ENCODE results near the gene THAP7.

THAP7 gene

DNA sequence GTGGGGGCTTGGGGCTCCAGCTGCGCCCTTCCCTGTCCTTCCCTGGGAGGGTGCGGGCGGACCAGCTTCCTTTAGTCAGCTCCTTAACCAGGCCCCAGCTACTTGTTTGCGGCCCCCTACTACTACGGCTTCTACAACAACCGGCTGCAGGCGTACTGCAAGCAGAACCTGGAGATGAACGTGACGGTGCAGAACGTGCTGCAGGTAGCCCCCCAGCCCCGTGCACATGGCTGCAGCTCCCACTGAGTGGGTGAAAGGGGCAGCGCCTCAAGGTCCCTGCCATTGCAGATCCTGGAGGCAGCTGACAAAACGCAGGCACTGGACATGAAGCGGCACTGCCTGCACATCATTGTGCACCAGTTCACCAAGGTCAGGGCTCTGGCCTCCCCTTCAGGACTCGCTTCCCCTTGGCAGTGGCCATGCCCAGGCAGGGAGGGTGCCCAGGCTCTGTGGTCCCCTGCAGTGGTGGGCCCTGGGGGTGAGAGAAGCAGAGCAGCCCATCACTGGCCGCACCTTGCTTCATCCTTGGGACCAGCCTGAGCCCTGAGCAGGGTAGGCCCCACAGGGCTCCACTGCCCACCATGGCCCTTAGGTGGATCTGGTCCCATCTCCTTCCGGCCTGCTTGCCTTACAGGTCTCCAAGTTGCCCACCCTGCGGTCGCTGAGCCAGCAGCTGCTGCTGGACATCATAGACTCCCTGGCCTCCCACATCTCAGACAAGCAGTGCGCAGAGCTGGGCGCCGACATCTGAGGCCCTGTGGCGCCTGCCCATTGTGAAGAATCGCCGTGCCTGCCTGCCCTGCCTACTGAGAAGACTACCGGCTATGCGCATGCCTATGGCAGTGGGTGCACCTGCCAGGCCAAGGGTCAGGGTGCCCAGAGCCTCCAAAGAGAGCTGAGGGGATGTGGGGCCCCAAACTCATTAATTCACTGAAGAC lies 5.1 kb downstream of the THAP7 start:
- no peaks in the 10 kb centered on the region for H3K9me3 ChIP-seq (ENCODE audit: control insufficient read depth, low read length)
- H3K4me3 ChIP-seq (ENCODE audit: extremely low read depth, insufficient read depth, low read length, poor library complexity, severe bottlenecking): no peak overlapping the region
- peaks cover 53% of the 10 kb centered on the region for H3K36me3 ChIP-seq (ENCODE audit: control insufficient read depth, insufficient read depth, low read length)
- WGBS, 2 experiments (ENCODE audit: insufficient coverage in 2 of 2): 96 to 97% methylated on average over 25 to 27 of the region's 27 CpGs
- H3K4me1 ChIP-seq (ENCODE audit: control insufficient read depth, insufficient read depth, low read length, poor library complexity, severe bottlenecking): peaks cover 8% of the 10 kb centered on the region
- H3K27ac ChIP-seq (ENCODE audit: low read depth, low read length, severe bottlenecking): no peak overlapping the region

GRCh38 chr22:20996031-20996410 lies 5.9 kb downstream of the THAP7 start:
- H3K36me3 ChIP-seq (ENCODE audit: control insufficient read depth, insufficient read depth, low read length): peaks cover 61% of the 10 kb centered on the region
- H3K9me3 ChIP-seq (ENCODE audit: control insufficient read depth, low read length): no peaks in the 10 kb centered on the region
- WGBS, 2 experiments (ENCODE audit: insufficient coverage in 2 of 2): 98% methylated on average over 9 of the region's 10 CpGs
- no peak overlapping the region for H3K4me3 ChIP-seq (ENCODE audit: extremely low read depth, insufficient read depth, low read length, poor library complexity, severe bottlenecking)
- H3K27ac ChIP-seq (ENCODE audit: low read depth, low read length, severe bottlenecking): no peak overlapping the region
- peaks cover 8% of the 10 kb centered on the region for H3K4me1 ChIP-seq (ENCODE audit: control insufficient read depth, insufficient read depth, low read length, poor library complexity, severe bottlenecking)

GRCh38 chr22:20995329-20996030 lies 6.4 kb downstream of the THAP7 start:
- no peak overlapping the region for H3K4me3 ChIP-seq (ENCODE audit: extremely low read depth, insufficient read depth, low read length, poor library complexity, severe bottlenecking)
- H3K4me1 ChIP-seq (ENCODE audit: control insufficient read depth, insufficient read depth, low read length, poor library complexity, severe bottlenecking): peaks cover 5% of the 10 kb centered on the region
- no peaks in the 10 kb centered on the region for H3K9me3 ChIP-seq (ENCODE audit: control insufficient read depth, low read length)
- WGBS, 2 experiments (ENCODE audit: insufficient coverage in 2 of 2): 94 to 95% methylated on average over 18 to 23 of the region's 23 CpGs
- no peak overlapping the region for H3K27ac ChIP-seq (ENCODE audit: low read depth, low read length, severe bottlenecking)
- peaks cover 65% of the 10 kb centered on the region for H3K36me3 ChIP-seq (ENCODE audit: control insufficient read depth, insufficient read depth, low read length)

DNA sequence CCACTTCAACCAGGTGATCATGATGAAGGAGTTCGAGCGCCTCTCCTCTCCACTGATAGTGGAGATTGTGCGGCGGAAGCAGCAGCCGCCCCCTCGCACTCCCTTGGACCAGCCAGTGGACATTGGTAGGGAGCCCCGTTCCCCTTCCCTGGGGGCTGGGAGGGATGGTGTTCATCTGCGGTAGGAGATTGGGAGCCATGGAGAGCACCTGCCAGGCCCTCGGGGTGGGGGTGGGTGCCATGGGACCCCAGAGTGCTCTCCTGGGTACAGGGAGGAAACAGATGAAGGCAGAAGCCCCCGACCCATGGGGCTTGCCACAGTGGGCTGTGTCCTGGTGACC lies 7.0 kb downstream of the THAP7 start:
- Histone ChIP-seq H3K27ac (ENCODE audit: low read depth, low read length, severe bottlenecking) (no peak overlapping the region), H3K4me1 (ENCODE audit: control insufficient read depth, insufficient read depth, low read length, poor library complexity, severe bottlenecking) (peaks cover under 1% of the 10 kb centered on the region), H3K9me3 (ENCODE audit: control insufficient read depth, low read length) (no peaks in the 10 kb centered on the region), H3K4me3 (ENCODE audit: extremely low read depth, insufficient read depth, low read length, poor library complexity, severe bottlenecking) (no peak overlapping the region), H3K36me3 (ENCODE audit: control insufficient read depth, insufficient read depth, low read length) (peaks cover 65% of the 10 kb centered on the region)
- WGBS, 2 experiments (ENCODE audit: insufficient coverage in 2 of 2): 93 to 94% methylated on average over 9 to 10 of the region's 10 CpGs

- Histone ChIP-seq H3K9me3 (ENCODE audit: control insufficient read depth, low read length) (no peaks in the 10 kb centered on the region), H3K4me3 (ENCODE audit: extremely low read depth, insufficient read depth, low read length, poor library complexity, severe bottlenecking) (no peak overlapping the region), H3K36me3 (ENCODE audit: control insufficient read depth, insufficient read depth, low read length) (peaks cover 61% of the 10 kb centered on the region), H3K27ac (ENCODE audit: low read depth, low read length, severe bottlenecking) (no peak overlapping the region), H3K4me1 (ENCODE audit: control insufficient read depth, insufficient read depth, low read length, poor library complexity, severe bottlenecking) (no peaks in the 10 kb centered on the region)
- 97 to 98% methylated on average over 22 to 26 of the region's 30 CpGs for WGBS, 2 experiments (ENCODE audit: insufficient coverage in 2 of 2)
Observed at GRCh38 chr22:20994128-20994901, 7.6 kb downstream of the THAP7 start.

GRCh38 chr22:20993304-20994127 lies 8.4 kb downstream of the THAP7 start:
- 96 to 97% methylated on average over 25 to 29 of the region's 29 CpGs for WGBS, 2 experiments (ENCODE audit: insufficient coverage in 2 of 2)
- Histone ChIP-seq H3K36me3 (ENCODE audit: control insufficient read depth, insufficient read depth, low read length) (peaks cover 62% of the 10 kb centered on the region), H3K27ac (ENCODE audit: low read depth, low read length, severe bottlenecking) (no peak overlapping the region), H3K4me1 (ENCODE audit: control insufficient read depth, insufficient read depth, low read length, poor library complexity, severe bottlenecking) (no peaks in the 10 kb centered on the region), H3K9me3 (ENCODE audit: control insufficient read depth, low read length) (no peaks in the 10 kb centered on the region), H3K4me3 (ENCODE audit: extremely low read depth, insufficient read depth, low read length, poor library complexity, severe bottlenecking) (no peak overlapping the region)

DNA sequence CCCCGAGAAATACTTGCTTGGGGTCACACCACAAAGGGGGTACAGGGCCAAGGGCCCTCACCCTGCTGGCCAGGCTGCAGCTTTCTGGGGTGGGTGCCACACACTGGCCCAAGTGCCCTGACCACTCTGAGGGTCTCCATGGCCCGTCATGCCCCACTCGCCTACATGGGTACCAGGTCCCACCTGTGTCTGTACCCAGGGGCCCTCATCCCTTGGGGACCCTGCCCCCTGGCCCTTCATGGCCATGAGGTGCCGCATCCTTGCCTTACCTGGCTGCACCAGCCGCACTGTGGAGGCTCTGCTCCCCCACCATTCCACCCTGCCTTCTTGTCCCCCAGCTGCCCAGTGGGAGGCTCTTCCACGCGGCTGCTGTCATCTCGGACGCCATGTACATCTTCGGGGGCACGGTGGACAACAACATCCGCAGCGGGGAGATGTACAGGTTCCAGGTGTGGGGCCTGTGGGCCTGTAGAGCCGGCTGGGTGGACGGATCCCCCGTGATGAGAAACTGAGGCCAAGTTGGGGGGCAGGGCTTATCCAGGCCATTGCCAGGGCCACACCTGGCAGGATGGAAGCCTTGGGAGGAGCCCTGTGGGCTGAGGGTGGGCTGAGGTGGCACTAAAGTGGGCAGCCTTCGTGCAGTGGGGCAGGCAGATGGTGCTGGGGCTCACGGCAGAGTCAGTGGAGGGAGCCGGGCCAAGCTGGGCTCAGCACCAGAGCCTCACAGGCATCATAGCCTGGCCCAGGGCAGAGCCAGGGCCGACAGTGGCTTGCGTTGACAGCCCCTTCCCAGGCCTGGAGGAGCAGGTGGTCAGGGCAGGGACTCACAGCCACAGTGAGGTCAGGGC lies 9.2 kb downstream of the THAP7 start:
- Histone ChIP-seq H3K27ac (ENCODE audit: low read depth, low read length, severe bottlenecking) (no peak overlapping the region), H3K4me3 (ENCODE audit: extremely low read depth, insufficient read depth, low read length, poor library complexity, severe bottlenecking) (no peak overlapping the region), H3K4me1 (ENCODE audit: control insufficient read depth, insufficient read depth, low read length, poor library complexity, severe bottlenecking) (no peaks in the 10 kb centered on the region), H3K9me3 (ENCODE audit: control insufficient read depth, low read length) (no peaks in the 10 kb centered on the region), H3K36me3 (ENCODE audit: control insufficient read depth, insufficient read depth, low read length) (peaks cover 66% of the 10 kb centered on the region)
- WGBS, 2 experiments (ENCODE audit: insufficient coverage in 2 of 2): 88 to 91% methylated on average over 10 to 21 of the region's 21 CpGs

DNA sequence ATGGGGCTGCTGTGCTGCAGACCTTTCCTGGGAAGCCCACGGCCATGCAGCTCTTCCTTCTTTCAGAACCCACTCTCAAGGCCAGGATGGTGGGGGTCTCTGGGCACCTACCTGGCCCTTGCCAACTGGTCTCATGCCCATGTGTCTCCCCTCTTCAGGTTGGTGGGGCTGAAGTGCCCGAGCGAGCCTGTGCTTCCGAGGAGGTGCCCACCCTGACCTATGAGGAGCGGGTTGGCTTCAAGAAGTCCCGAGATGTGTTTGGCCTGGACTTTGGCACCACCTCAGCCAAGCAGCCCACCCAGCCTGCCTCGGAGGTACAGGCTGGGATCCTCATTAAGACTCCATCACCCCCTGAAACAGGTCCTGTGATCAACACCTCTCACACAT lies 9.9 kb downstream of the THAP7 start:
- 97 to 100% methylated on average over 5 to 6 of the region's 7 CpGs for WGBS, 2 experiments (ENCODE audit: insufficient coverage in 2 of 2)
- Histone ChIP-seq H3K4me1 (ENCODE audit: control insufficient read depth, insufficient read depth, low read length, poor library complexity, severe bottlenecking) (no peaks in the 10 kb centered on the region), H3K27ac (ENCODE audit: low read depth, low read length, severe bottlenecking) (no peak overlapping the region)

GRCh38 chr22:20991252-20992055 lies 10.5 kb downstream of the THAP7 start:
- H3K36me3 ChIP-seq (ENCODE audit: control insufficient read depth, insufficient read depth, low read length): peaks cover 64% of the 10 kb centered on the region
- no peaks in the 10 kb centered on the region for H3K4me1 ChIP-seq (ENCODE audit: control insufficient read depth, insufficient read depth, low read length, poor library complexity, severe bottlenecking)
- H3K4me3 ChIP-seq (ENCODE audit: extremely low read depth, insufficient read depth, low read length, poor library complexity, severe bottlenecking): no peak overlapping the region
- WGBS, 2 experiments (ENCODE audit: insufficient coverage in 2 of 2): 95% methylated on average over 20 to 22 of the region's 24 CpGs
- no peaks in the 10 kb centered on the region for H3K9me3 ChIP-seq (ENCODE audit: control insufficient read depth, low read length)
- no peak overlapping the region for H3K27ac ChIP-seq (ENCODE audit: low read depth, low read length, severe bottlenecking)

More for the DNA sequence above, 9.9 kb downstream of the THAP7 start:
- no peaks in the 10 kb centered on the region for H3K9me3 ChIP-seq (ENCODE audit: control insufficient read depth, low read length)
- H3K4me3 ChIP-seq (ENCODE audit: extremely low read depth, insufficient read depth, low read length, poor library complexity, severe bottlenecking): no peak overlapping the region
- peaks cover 65% of the 10 kb centered on the region for H3K36me3 ChIP-seq (ENCODE audit: control insufficient read depth, insufficient read depth, low read length)

Measured in mesodermal cell (in vitro differentiated cells).